ENCODE measurements around the gene BCORL1.

The BCORL1 gene

GRCh38 chrX:130014356-130014755, 31.9 kb downstream of the BCORL1 start:
- no peak for DNase-seq
- TF ChIP-seq POLR2A (IDR thresholded peaks at IDR 0.05; ENCODE audit: low read length) = no peak
- no peak for TF ChIP-seq GATA1 (IDR thresholded peaks at IDR 0.05; ENCODE audit: low read depth, low read length)

- no peak for DNase-seq
- no peak for TF ChIP-seq POLR2A (IDR thresholded peaks at IDR 0.05; ENCODE audit: low read length)
- no peak for TF ChIP-seq GATA1 (IDR thresholded peaks at IDR 0.05; ENCODE audit: low read depth, low read length)
Measured at GRCh38 chrX:130014770-130015169, 32.3 kb downstream of the BCORL1 start.

DNA sequence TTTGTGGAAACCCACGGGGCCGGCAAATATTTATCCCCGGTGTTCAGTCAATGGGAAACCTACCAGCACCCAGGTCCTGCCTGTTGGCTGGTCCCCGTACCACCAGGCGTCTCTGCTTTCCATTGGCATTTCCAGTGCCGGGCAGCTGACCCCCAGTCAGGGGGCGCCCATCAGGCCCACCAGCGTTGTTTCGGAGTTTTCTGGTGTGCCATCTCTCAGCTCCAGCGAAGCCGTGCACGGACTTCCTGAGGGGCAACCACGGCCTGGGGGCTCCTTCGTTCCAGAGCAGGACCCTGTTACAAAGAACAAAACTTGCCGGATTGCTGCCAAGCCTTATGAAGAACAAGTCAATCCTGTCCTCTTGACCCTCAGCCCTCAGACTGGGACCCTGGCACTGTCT, 32.7 kb downstream of the BCORL1 start:
- TF ChIP-seq POLR2A (IDR thresholded peaks at IDR 0.05; ENCODE audit: low read length) = no peak
- TF ChIP-seq GATA1 (IDR thresholded peaks at IDR 0.05; ENCODE audit: low read depth, low read length) = no peak
- no peak for DNase-seq

DNA sequence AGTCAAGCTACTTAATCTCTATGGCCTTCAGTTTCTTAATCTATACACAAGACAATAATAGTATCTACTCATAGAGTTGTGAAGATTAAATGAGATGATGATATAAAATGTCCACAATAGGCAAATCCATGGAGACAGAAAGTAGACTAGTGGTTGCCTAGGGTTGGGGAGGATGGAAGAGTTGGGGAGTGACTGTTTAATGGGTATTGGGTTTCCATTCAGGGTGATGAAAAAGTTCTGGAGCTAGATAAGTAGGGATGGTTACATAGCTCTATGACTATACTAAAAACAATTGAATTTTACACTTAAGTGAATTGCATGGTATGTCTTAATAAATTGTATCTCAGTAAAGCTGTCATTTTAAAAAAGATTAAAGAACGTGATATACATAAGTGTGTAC, 35.7 kb downstream of the BCORL1 start:
- TF ChIP-seq POLR2A (IDR thresholded peaks at IDR 0.05; ENCODE audit: low read length) (no peak), GATA1 (IDR thresholded peaks at IDR 0.05; ENCODE audit: low read depth, low read length) (no peak)

DNA sequence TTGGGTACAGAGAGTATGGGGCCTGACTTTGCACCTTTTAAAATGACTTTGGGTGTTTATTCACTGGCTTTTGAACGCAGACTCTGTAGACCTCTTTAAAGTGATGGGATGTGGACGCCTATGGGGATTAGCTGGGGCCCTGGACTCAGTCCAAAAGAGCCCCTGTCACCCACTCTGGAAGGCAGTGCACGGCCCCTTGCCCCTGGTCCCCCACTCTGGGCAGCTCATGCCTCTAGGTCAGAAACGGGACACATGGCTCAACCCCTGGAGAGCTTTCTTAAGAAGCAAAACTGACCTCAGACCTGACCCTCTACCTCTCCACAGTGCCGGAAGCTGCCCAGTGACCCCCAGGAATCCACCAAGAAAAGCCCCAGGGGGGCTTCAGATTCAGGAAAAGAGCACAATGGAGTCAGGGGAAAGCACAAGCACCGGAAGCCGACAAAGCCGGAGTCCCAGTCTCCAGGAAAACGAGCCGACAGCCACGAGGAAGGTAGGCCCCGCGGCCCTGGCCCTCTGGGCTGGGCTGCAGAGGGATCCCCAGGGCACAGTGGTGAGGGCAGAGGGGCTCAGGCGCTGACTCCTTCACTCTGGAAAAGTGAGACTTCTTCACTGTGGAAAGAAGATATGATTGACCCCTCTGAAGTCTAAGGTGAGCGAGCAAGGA, 38.4 kb downstream of the BCORL1 start:
- no peak for TF ChIP-seq GATA1 (IDR thresholded peaks at IDR 0.05; ENCODE audit: low read depth, low read length)
- TF ChIP-seq POLR2A (IDR thresholded peaks at IDR 0.05; ENCODE audit: low read length) = no peak
- no peak for DNase-seq

More for the DNA sequence above, 35.7 kb downstream of the BCORL1 start:
- no peak for DNase-seq

DNA sequence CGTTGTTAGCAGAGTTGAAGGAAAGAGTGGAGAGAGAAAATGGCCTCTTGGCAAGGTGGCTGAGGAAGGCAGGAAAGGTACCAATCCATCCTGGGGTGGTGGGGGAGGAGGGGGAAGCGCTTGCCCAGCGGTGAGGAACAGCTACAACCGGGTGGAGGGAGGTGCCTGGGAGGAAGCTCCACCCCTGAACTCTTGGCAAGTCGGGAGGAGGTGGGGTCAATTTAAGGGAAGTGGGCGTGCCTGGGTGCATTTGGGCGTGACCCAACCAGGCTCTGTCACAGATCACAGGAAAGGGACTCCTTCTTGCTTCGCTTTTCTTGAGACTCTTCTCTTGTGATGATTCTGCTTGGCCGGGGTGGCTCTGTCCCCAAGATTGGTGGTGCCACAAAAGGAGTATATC, 41.7 kb downstream of the BCORL1 start:
- DNase-seq = peak; percentile 89 to 91
- no peak for TF ChIP-seq GATA1 (IDR thresholded peaks at IDR 0.05; ENCODE audit: low read depth, low read length)
- TF ChIP-seq POLR2A (IDR thresholded peaks at IDR 0.05; ENCODE audit: low read length) = no peak

- no peak for DNase-seq
- no peak for TF ChIP-seq GATA1 (IDR thresholded peaks at IDR 0.05; ENCODE audit: low read depth, low read length)
- TF ChIP-seq POLR2A (IDR thresholded peaks at IDR 0.05; ENCODE audit: low read length) = no peak
Measured at GRCh38 chrX:130025256-130025655, 42.8 kb downstream of the BCORL1 start.

DNA sequence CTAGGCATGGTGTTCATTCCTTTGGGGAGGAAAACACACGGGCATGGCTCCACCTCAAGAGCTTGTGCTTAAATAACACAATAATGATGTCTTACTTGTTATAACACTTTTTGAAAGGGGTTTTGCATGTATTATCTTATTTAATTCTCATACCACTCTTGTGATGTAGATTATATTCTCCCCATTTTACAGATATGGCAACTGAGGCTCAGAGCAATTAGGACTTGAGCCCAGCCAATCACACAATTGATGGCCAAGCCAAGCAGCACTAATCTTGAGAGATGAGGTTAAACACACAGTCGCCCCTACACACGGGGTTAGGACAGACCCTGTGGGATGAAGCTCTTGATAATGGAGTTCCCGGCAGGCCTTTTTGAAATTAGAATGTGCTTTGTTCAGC, 45.1 kb downstream of the BCORL1 start:
- TF ChIP-seq GATA1 (IDR thresholded peaks at IDR 0.05; ENCODE audit: low read depth, low read length) (no peak), POLR2A (IDR thresholded peaks at IDR 0.05; ENCODE audit: low read length) (no peak)
- peak in 1 of 2 experiments; percentile 3 for DNase-seq

DNA sequence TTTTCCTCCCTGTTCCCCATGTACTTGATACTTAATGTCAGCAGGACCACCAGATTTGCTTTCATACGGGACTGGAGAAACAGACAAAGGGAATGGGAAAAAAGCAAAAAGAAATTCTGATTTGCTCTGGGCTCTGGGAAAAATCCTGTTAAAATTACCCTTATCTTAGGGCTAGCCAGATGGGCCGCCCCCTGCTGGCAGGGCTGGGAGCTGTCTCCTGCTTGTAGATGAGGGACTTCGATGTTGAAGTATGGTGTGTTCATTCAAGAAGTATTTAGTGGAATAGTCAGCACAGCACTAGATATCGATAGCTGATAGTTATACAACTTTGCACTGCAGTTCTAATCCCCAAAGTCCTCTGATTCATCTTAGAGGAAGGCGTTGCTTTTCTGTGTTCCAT, 45.8 kb downstream of the BCORL1 start:
- TF ChIP-seq POLR2A (IDR thresholded peaks at IDR 0.05; ENCODE audit: low read length) (no peak), GATA1 (IDR thresholded peaks at IDR 0.05; ENCODE audit: low read depth, low read length) (no peak)
- DNase-seq = peak; percentile 47 to 73

DNA sequence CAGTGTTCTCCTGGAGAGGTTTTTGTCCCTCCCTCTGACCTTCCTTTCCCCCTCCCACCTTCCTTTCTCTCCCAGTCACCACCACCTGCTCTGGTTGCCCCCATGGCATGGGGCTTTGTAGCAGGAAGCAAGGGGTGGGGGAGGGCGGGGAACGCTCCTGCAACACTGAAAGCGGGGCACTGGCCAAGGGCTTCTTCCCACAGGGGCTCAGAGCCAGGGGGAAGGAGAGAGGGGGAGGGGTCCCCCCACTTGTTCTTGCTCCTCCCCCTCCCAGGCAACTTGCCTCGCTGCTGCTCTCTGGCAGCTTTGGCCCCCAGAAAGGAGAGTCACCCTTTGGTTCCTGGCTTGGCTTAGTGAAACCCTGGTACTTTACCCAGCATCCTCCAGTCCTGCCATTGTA, 48.4 kb downstream of the BCORL1 start:
- TF ChIP-seq POLR2A (IDR thresholded peaks at IDR 0.05; ENCODE audit: low read length) (no peak), GATA1 (IDR thresholded peaks at IDR 0.05; ENCODE audit: low read depth, low read length) (no peak)
- no peak for DNase-seq

- no peak for TF ChIP-seq POLR2A (IDR thresholded peaks at IDR 0.05; ENCODE audit: low read length)
- no peak for TF ChIP-seq GATA1 (IDR thresholded peaks at IDR 0.05; ENCODE audit: low read depth, low read length)
- DNase-seq = no peak
Measured at GRCh38 chrX:130032552-130032951, 50.1 kb downstream of the BCORL1 start.

DNA sequence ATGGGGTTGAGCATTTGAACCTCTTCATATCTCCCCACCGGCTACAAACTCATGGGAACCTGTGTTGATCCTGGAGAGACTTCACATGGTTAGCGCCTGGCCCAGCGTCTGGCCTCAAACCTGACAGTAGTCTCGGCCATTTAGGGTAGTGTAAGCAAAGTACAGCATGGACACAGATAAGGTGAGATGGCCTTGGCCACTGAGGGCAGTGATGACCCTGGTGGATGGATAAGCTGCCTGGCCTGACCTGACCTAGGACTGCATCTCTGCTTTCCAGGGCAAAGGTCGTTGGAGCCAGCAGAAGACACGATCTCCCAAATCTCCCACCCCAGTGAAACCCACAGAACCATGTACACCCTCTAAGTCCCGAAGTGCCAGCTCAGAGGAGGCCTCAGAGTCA, 51.7 kb downstream of the BCORL1 start:
- DNase-seq = no peak
- no peak for TF ChIP-seq POLR2A (IDR thresholded peaks at IDR 0.05; ENCODE audit: low read length)
- no peak for TF ChIP-seq GATA1 (IDR thresholded peaks at IDR 0.05; ENCODE audit: low read depth, low read length)

GRCh38 chrX:130039847-130040246, 57.4 kb downstream of the BCORL1 start:
- no peak for TF ChIP-seq GATA1 (IDR thresholded peaks at IDR 0.05; ENCODE audit: low read depth, low read length)
- no peak for TF ChIP-seq POLR2A (IDR thresholded peaks at IDR 0.05; ENCODE audit: low read length)
- DNase-seq = no peak

GRCh38 chrX:130047416-130047815, 65.0 kb downstream of the BCORL1 start:
- DNase-seq = no peak
- TF ChIP-seq POLR2A (IDR thresholded peaks at IDR 0.05; ENCODE audit: low read length) (no peak), GATA1 (IDR thresholded peaks at IDR 0.05; ENCODE audit: low read depth, low read length) (no peak)

DNA sequence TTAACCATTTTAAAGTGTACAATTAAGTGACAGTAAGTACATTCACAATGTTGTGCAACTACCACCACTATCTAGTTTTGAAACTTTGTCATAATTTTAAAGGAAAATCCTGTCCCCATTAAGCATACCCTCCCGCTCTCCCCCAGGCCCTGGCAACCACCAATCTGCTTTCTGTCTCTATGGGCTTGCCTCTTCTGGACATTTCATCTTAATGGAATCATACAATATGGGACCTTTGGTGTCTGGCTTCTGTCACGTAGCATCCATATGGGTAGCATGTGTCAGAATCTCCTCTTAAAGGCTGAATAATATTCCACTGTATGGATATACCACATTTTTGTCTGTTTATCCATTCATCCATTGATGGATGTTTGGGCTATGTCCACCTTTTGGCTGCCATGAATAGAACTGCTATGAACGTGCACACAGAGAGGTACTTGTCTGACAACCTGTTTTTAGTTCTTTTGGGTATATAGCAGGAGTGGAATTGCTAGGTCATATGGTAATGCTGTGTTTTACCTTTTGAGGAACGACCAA, 66.3 kb downstream of the BCORL1 start:
- TF ChIP-seq POLR2A (IDR thresholded peaks at IDR 0.05; ENCODE audit: low read length) (no peak), GATA1 (IDR thresholded peaks at IDR 0.05; ENCODE audit: low read depth, low read length) (no peak)
- DNase-seq = no peak

All from erythroblast (primary cell).